Measurements from ENCODE around the gene MCF2L2.

MCF2L2 gene

DNA sequence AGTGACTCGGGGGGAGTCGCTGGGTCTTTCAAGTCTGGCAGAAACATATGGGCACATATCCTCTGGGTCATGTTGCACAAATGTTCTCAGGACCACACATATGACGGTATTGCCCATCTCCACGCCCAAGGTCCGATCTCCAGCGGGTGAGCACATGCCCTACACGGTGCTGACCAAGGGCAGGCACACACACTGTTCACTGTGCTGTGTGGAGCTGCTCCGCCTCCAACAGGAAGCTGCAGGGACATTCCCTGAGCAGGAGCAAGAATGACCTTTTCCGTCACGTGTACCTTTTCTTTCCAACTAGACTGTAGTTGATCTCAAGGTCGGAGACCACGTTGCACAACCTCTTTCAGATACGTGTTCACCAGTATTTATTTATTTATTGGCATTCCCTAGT, 217.1 kb downstream of the MCF2L2 start:
- TF ChIP-seq CTCF (IDR thresholded peaks at IDR 0.05; ENCODE audit: low read depth, low read length, missing control alignments) = no peak
- Histone ChIP-seq H3K27ac (no peak overlapping the region), H3K27me3 (replicated peaks) (no peaks in the 10 kb centered on the region), H3K36me3 (replicated peaks) (no peaks in the 10 kb centered on the region), H3K4me3 (ENCODE audit: low read depth, low read length) (no peak overlapping the region)
- no peak for DNase-seq
- in situ Hi-C loops (cut with HindIII; ENCODE audit: low pct_ligation_motif_present, low sequenced_read_pairs) = no loop called here

GRCh38 chr3:183210862-183211341, 217.5 kb downstream of the MCF2L2 start:
- Histone ChIP-seq H3K36me3 (replicated peaks) (no peaks in the 10 kb centered on the region), H3K27me3 (replicated peaks) (no peaks in the 10 kb centered on the region), H3K4me3 (ENCODE audit: low read depth, low read length) (no peak overlapping the region), H3K27ac (no peak overlapping the region)
- in situ Hi-C loops (cut with HindIII; ENCODE audit: low pct_ligation_motif_present, low sequenced_read_pairs) = no loop called here
- TF ChIP-seq CTCF (IDR thresholded peaks at IDR 0.05; ENCODE audit: low read depth, low read length, missing control alignments) = no peak
- DNase-seq = no peak

DNA sequence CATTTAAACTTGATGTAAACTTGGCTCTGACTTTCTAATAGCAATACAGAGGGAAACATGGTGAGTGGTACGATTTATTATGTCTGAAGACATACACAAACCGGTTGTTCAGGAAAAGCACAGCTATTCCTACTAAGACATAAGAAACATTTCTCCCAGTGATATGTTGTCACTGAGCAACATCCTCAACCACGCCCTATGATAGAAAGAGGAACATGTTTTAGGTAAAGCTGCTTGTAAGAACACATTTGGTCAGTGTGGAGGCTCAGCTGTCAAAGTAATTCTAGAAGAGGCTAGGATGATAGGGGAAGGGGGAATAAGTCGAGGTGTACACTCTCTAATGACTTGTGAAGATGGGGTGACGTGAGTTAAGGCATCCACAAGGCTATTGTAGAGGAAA, 218.1 kb downstream of the MCF2L2 start:
- no peaks in the 10 kb centered on the region for H3K27me3 ChIP-seq (replicated peaks)
- in situ Hi-C loops (cut with HindIII; ENCODE audit: low pct_ligation_motif_present, low sequenced_read_pairs) = no loop called here
- no peak overlapping the region for H3K27ac ChIP-seq
- no peak overlapping the region for H3K4me3 ChIP-seq (ENCODE audit: low read depth, low read length)
- DNase-seq = no peak
- H3K36me3 ChIP-seq (replicated peaks) = no peaks in the 10 kb centered on the region
- TF ChIP-seq CTCF (IDR thresholded peaks at IDR 0.05; ENCODE audit: low read depth, low read length, missing control alignments) = no peak

GRCh38 chr3:183208800-183209199, 219.6 kb downstream of the MCF2L2 start:
- no peak overlapping the region for H3K27ac ChIP-seq
- H3K36me3 ChIP-seq (replicated peaks) = no peaks in the 10 kb centered on the region
- in situ Hi-C loops (cut with HindIII; ENCODE audit: low pct_ligation_motif_present, low sequenced_read_pairs) = no loop called here
- DNase-seq = no peak
- no peak overlapping the region for H3K4me3 ChIP-seq (ENCODE audit: low read depth, low read length)
- no peak for TF ChIP-seq CTCF (IDR thresholded peaks at IDR 0.05; ENCODE audit: low read depth, low read length, missing control alignments)
- H3K27me3 ChIP-seq (replicated peaks) = no peaks in the 10 kb centered on the region

GRCh38 chr3:183208260-183208659, 220.2 kb downstream of the MCF2L2 start:
- DNase-seq = no peak
- Histone ChIP-seq H3K36me3 (replicated peaks) (no peaks in the 10 kb centered on the region), H3K27me3 (replicated peaks) (no peaks in the 10 kb centered on the region), H3K4me3 (ENCODE audit: low read depth, low read length) (no peak overlapping the region), H3K27ac (no peak overlapping the region)
- in situ Hi-C loops (cut with HindIII; ENCODE audit: low pct_ligation_motif_present, low sequenced_read_pairs) = no loop called here
- no peak for TF ChIP-seq CTCF (IDR thresholded peaks at IDR 0.05; ENCODE audit: low read depth, low read length, missing control alignments)

DNA sequence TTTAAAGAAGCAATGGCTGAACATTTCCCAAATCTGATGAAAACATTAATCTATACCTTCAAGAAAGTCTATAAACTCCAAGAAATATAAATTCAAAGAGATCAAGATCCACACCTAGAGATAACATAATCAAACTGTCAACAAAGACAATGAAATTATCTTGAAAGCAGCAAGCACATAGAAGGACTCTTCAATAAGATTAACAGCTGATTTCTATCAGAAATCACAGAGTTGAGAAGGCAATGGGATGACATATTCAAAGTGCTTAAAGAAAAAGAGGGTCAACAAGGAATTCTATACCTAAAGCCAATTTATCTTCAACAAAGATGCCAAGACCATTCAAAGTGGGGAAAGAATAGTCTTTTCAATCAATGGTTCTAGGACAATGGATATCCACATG, 224.7 kb downstream of the MCF2L2 start:
- TF ChIP-seq CTCF (IDR thresholded peaks at IDR 0.05; ENCODE audit: low read depth, low read length, missing control alignments) = no peak
- Histone ChIP-seq H3K4me3 (ENCODE audit: low read depth, low read length) (no peak overlapping the region), H3K36me3 (replicated peaks) (no peaks in the 10 kb centered on the region), H3K27ac (no peak overlapping the region), H3K27me3 (replicated peaks) (no peaks in the 10 kb centered on the region)
- in situ Hi-C loops (cut with HindIII; ENCODE audit: low pct_ligation_motif_present, low sequenced_read_pairs) = no loop called here
- no peak for DNase-seq
